NB4 (cell line): Measurements from ENCODE around the gene ROBO2.

Experiments used
- DNase-seq: peaks from one replicate; pipeline ENCODE4 v3.0.0; 2010; ENCODE audit warnings: low read depth
- H3K4me3 ChIP-seq: one replicate; pipeline ENCODE4 v1.5.1; 2011; ENCODE audit warnings: mild to moderate bottlenecking, low read depth, low read length, moderate library complexity
- CTCF ChIP-seq: IDR thresholded peaks from one replicate; pipeline ENCODE4 v1.5.1; 2012; ENCODE audit warnings: low read depth, low read length
- MAX ChIP-seq: IDR thresholded peaks from 2 replicates; pipeline ENCODE4 v1.6.1; 2011; ENCODE audit warnings: low read depth, low read length
- MYC ChIP-seq: IDR thresholded peaks from 2 replicates; pipeline ENCODE4 v1.6.1; 2011; ENCODE audit warnings: low read depth, low read length
- POLR2A ChIP-seq: IDR thresholded peaks from 2 replicates; pipeline ENCODE4 v1.6.1; 2011; ENCODE audit warnings: mild to moderate bottlenecking; ENCODE audit not compliant: insufficient read length; ENCODE audit errors: extremely low read depth

Gene ROBO2

DNA sequence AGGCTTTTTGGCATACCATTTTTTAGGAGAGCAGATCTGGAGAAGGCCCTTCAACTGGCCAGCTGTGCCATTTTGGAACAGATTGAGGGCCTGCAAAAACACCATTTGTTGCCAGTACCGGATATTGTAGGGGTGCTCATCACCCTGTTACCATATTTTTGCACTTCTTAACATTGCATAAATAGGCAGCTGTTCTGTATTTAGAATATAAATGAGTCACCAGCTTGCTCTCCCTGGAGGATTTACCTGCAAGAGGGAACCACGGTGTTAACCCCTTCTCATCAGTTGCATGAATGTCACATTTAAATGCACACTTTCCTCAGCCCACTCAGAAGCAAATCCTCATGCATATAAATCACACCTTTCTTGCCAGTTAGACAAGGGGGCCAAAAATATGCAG is 435.6 kb downstream of the ROBO2 start:
- no peak for DNase-seq
- TF ChIP-seq CTCF, result no peak
- TF ChIP-seq POLR2A, result no peak
- no peak for TF ChIP-seq MAX
- no peak for TF ChIP-seq MYC
- H3K4me3 ChIP-seq, result no peak overlapping the region

GRCh38 chr3:77479021-77479420 is 439.1 kb downstream of the ROBO2 start:
- DNase-seq, result no peak
- TF ChIP-seq MYC (no peak), CTCF (no peak), MAX (no peak), POLR2A (no peak)
- no peak overlapping the region for H3K4me3 ChIP-seq

DNA sequence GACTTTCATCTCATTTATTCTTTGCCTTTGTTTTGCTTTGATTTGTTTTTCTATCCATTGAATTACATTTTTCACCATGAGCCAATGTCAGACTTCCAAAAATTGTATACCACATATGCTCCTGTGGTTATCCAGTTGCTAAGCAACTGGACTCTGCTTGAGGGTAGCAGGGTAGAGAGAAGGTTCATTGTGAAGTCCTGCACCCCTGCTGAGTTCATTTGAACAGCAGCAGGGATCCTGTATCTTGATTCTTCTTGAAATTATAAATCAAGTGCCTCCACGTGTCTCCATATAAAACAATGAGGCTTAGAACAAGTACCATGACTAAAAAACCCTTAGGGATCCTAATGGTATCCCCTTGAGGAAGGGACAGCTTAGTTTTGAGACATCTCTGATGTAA is 449.3 kb downstream of the ROBO2 start:
- no peak for TF ChIP-seq POLR2A
- TF ChIP-seq MAX, result no peak
- no peak for DNase-seq
- no peak overlapping the region for H3K4me3 ChIP-seq

- H3K4me3 ChIP-seq, result no peak overlapping the region
- TF ChIP-seq MAX, result no peak
- TF ChIP-seq CTCF, result no peak
- TF ChIP-seq MYC, result no peak
- TF ChIP-seq POLR2A, result no peak
- no peak for DNase-seq
Observed at GRCh38 chr3:77491961-77492360, 452.1 kb downstream of the ROBO2 start.

DNA sequence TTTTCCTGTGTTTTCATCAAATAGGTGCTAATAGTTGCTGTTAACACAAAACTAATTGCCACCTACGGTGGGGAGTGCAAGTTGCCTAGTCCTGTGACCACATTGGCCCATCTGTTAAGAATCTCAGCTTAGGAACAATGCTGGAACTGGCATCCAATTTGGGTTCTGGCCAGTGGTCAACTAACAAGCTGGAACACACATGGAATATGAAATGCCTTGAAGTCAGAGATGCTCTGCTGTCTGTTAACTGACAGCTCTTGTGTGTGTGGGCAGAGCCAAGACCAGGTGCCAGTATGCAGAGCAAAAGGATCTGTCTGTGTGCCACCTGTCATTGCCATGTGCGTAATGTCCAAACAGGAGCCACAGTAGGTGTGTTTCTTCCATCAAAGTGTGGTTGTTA is 460.8 kb downstream of the ROBO2 start:
- TF ChIP-seq CTCF (no peak), MYC (no peak), POLR2A (no peak), MAX (no peak)

GRCh38 chr3:77506384-77506783 is 466.5 kb downstream of the ROBO2 start:
- DNase-seq, result no peak
- no peak overlapping the region for H3K4me3 ChIP-seq
- TF ChIP-seq MYC (no peak), CTCF (no peak), POLR2A (no peak), MAX (no peak)

More for the DNA sequence above, 460.8 kb downstream of the ROBO2 start:
- no peak for DNase-seq
- no peak overlapping the region for H3K4me3 ChIP-seq
